Measurements from ENCODE around the gene PRPF38B.

PRPF38B gene

GRCh38 chr1:108719656-108720435, 27.7 kb downstream of the PRPF38B start:
- no peak for DNase-seq

GRCh38 chr1:108722292-108722691, 30.2 kb downstream of the PRPF38B start:
- DNase-seq = no peak

- no peak for DNase-seq
These were observed 33.8 kb downstream of the PRPF38B start for GRCh38 chr1:108725906-108726305.

- no peak for DNase-seq
These were observed 36.3 kb downstream of the PRPF38B start for GRCh38 chr1:108728327-108728923.

- no peak for DNase-seq
These were observed 37.4 kb downstream of the PRPF38B start for GRCh38 chr1:108729481-108729880.

GRCh38 chr1:108732398-108732797, 40.3 kb downstream of the PRPF38B start:
- DNase-seq = no peak

- no peak for DNase-seq
These were observed 42.2 kb downstream of the PRPF38B start for GRCh38 chr1:108734171-108734865.

- no peak for DNase-seq
These were observed 50.1 kb downstream of the PRPF38B start for GRCh38 chr1:108742253-108742652.

GRCh38 chr1:108745980-108746381, 53.9 kb downstream of the PRPF38B start:
- DNase-seq = no peak

- peak; percentile 100 for DNase-seq
These were observed 54.5 kb downstream of the PRPF38B start, which contains the start of gene STXBP3 for GRCh38 chr1:108746382-108747170. Gene STXBP3 (plus strand): TSS chr1:108746674. CDS start chr1:108746738, 64 bp downstream.

- DNase-seq = peak; percentile 69
These were observed 55.2 kb downstream of the PRPF38B start for GRCh38 chr1:108747171-108747850.

- no peak for DNase-seq
These were observed 55.8 kb downstream of the PRPF38B start for GRCh38 chr1:108747898-108748297.

GRCh38 chr1:108749081-108749480, 57.0 kb downstream of the PRPF38B start:
- DNase-seq = no peak

- DNase-seq = no peak
These were observed 58.5 kb downstream of the PRPF38B start for GRCh38 chr1:108750476-108751181.
